Karpas-422 (cell line): Measurements from ENCODE around the gene MED26. TPM values are rescaled to one million over a fixed set of nuclear protein-coding genes. Genes with fewer than 3 reads are reported as not detected.
"Not testable (repeated sequence)": the region's sequence is repeated elsewhere in the genome, so short reads cannot be mapped to it uniquely, and the experiment has no call there.

Experiments
- DNase-seq: peaks from one replicate; pipeline ENCODE4 v3.0.0-alpha.2; 2015
- H2AFZ ChIP-seq: fragments of 200-600 bp; sonication (generic); 2 replicates; pipeline ENCODE4 v1.6.1; 2014; ENCODE audit warnings: antibody characterized with exemption, low read length, mixed read lengths
- H3K27ac ChIP-seq: fragments of 200-600 bp; sonication (generic); 2 replicates; pipeline ENCODE4 v1.5.1; 2014; ENCODE audit warnings: mild to moderate bottlenecking, low read length, moderate library complexity
- H3K27me3 ChIP-seq: fragments of 200-600 bp; sonication (generic); 2 replicates; pipeline ENCODE4 v1.6.1; 2014; ENCODE audit warnings: low read length, mixed read lengths
- H3K36me3 ChIP-seq: fragments of 200-600 bp; sonication (generic); 2 replicates; pipeline ENCODE4 v1.6.1; 2014; ENCODE audit warnings: low read length, mixed read lengths; ENCODE audit not compliant: insufficient read depth
- H3K4me1 ChIP-seq: fragments of 200-600 bp; sonication (generic); 2 replicates; pipeline ENCODE4 v1.6.1; 2014; ENCODE audit warnings: mild to moderate bottlenecking, low read length, mixed read lengths
- H3K4me2 ChIP-seq: fragments of 200-600 bp; sonication (generic); 2 replicates; pipeline ENCODE4 v1.6.1; 2014; ENCODE audit warnings: low read length, low read depth, mild to moderate bottlenecking; ENCODE audit not compliant: poor library complexity, severe bottlenecking
- H3K4me3 ChIP-seq: fragments of 200-600 bp; sonication (generic); 2 replicates; pipeline ENCODE4 v1.5.1; 2014; ENCODE audit warnings: mild to moderate bottlenecking, antibody characterized with exemption, low read length, mixed read lengths
- H3K79me2 ChIP-seq: fragments of 200-600 bp; sonication (generic); 2 replicates; pipeline ENCODE4 v1.6.1; 2014; ENCODE audit warnings: mild to moderate bottlenecking, low read length, mixed read lengths
- H3K9ac ChIP-seq: fragments of 200-600 bp; sonication (generic); 2 replicates; pipeline ENCODE4 v1.6.0; 2014; ENCODE audit warnings: low read length
- H3K9me2 ChIP-seq: fragments of 200-600 bp; sonication (generic), shearing (Covaris generic); replicated peaks from 2 replicates; pipeline ENCODE4 v1.6.0; 2014; ENCODE audit warnings: mild to moderate bottlenecking, low read length, moderate library complexity; ENCODE audit not compliant: insufficient read depth
- H3K9me3 ChIP-seq: fragments of 300-700, 200-600 bp; sonication (generic); 2 replicates; pipeline ENCODE4 v1.6.1; 2014; ENCODE audit warnings: low read length, mixed read lengths
- H4K20me1 ChIP-seq: fragments of 200-600 bp; sonication (generic); 2 replicates; pipeline ENCODE4 v1.6.1; 2014; ENCODE audit warnings: mild to moderate bottlenecking, antibody characterized with exemption, low read length, low read depth; ENCODE audit not compliant: insufficient read depth
- total RNA-seq: library from RNA; depleted of rRNA; stranded (reverse); fragments of >200 nt; shearing (Covaris generic); gene quantifications from 2 replicates; pipeline ENCODE4 v1.2.3, GENCODE V29; 2014; ENCODE audit warnings: low replicate concordance

MED26 gene
- total RNA-seq, 1 experiment from 2014 or later = 15.0 TPM

DNA sequence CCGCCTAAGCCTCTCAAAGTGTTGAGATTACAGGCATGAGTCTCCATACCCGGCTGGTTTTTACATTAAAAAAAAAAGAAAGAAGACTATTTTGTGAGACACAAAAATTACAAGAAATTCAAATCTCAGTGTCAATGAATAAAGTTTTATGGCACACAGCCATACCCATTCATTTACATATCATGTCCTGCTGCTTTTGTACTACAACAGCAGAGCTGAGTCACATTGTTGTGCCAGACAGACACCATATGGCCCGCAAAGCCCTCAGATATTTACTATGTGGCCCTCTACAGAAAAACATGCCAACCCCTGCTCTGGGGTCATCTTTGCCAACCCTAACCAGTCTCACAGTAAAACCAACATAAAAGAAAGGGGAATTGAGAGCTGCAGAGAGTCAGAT is 26.6 kb upstream of the MED26 start:
- H3K36me3 ChIP-seq = peaks cover 63% of the 10 kb centered on the region
- H3K27ac ChIP-seq = no peak overlapping the region
- H3K27me3 ChIP-seq = no peaks in the 10 kb centered on the region
- H3K9me2 ChIP-seq = no peaks in the 10 kb centered on the region
- peaks cover 63% of the 10 kb centered on the region for H3K79me2 ChIP-seq
- no peak overlapping the region for H3K9ac ChIP-seq
- H3K4me1 ChIP-seq = peaks cover 19% of the 10 kb centered on the region
- no peak overlapping the region for H3K4me3 ChIP-seq
- peaks cover 48% of the 10 kb centered on the region for H4K20me1 ChIP-seq
- H3K4me2 ChIP-seq = no peak overlapping the region
- no peak overlapping the region for H2AFZ ChIP-seq
- H3K9me3 ChIP-seq = no peaks in the 10 kb centered on the region
- peak; percentile 48 for DNase-seq

DNA sequence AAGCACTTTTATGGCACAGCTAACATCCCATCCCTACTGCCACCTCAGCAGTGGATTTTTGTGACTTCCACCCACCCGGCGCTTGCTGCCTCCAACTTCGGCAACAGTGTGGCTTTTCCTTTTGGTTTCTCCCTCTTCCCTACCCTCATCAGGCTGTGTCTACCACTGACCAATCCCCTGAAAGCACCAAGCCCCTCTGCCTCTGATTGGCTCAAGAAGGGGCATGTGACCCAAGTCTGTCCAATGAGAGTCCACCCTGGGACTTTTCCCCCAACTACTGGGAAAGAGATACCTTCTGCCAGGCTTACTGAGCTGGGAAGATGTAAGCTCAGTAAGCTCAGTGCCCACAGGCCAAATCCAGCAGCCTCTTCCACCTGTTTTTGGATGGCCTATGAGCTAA is 26.1 kb upstream of the MED26 start:
- Histone ChIP-seq H3K36me3 (peaks cover 63% of the 10 kb centered on the region), H3K4me1 (peaks cover 14% of the 10 kb centered on the region), H3K27ac (no peak overlapping the region), H2AFZ (no peak overlapping the region), H3K79me2 (peaks cover 58% of the 10 kb centered on the region), H4K20me1 (peaks cover 44% of the 10 kb centered on the region), H3K9me2 (no peaks in the 10 kb centered on the region), H3K9me3 (no peaks in the 10 kb centered on the region), H3K9ac (no peak overlapping the region), H3K4me2 (no peak overlapping the region), H3K27me3 (no peaks in the 10 kb centered on the region), H3K4me3 (no peak overlapping the region)
- no peak for DNase-seq

DNA sequence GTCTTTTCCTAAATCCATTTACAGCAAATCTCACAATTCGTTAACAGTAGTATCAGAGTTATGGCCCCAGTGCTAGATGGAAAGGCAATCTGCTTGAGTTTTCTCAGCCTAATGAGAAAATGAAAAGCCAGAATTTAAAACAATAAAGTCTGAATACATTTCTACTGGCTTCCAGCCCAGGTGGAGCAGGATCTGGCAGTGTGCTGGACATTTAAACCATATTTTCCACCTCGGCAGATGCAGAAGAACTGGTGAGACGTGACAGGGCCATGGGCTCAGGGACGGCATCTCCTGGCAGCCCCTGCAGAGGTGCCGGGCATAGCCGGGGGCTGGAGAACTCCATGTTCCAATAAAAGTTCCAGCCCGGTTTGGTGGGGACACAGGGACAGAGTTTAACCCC is 24.9 kb upstream of the MED26 start:
- no peak overlapping the region for H2AFZ ChIP-seq
- H3K4me3 ChIP-seq = no peak overlapping the region
- no peaks in the 10 kb centered on the region for H3K27me3 ChIP-seq
- no peak overlapping the region for H3K27ac ChIP-seq
- peaks cover 31% of the 10 kb centered on the region for H4K20me1 ChIP-seq
- no peaks in the 10 kb centered on the region for H3K9me2 ChIP-seq
- no peak overlapping the region for H3K4me2 ChIP-seq
- peaks cover 56% of the 10 kb centered on the region for H3K36me3 ChIP-seq
- peaks cover 5% of the 10 kb centered on the region; the same call in 1 of the 2 replicates for H3K4me1 ChIP-seq
- H3K9ac ChIP-seq = no peak overlapping the region
- DNase-seq = no peak
- peaks cover 46% of the 10 kb centered on the region for H3K79me2 ChIP-seq
- no peaks in the 10 kb centered on the region for H3K9me3 ChIP-seq

GRCh38 chr19:16651421-16652188 is 23.6 kb upstream of the MED26 start:
- peaks cover 19% of the 10 kb centered on the region; the same call in 1 of the 2 replicates for H4K20me1 ChIP-seq

GRCh38 chr19:16650821-16651220 is 22.8 kb upstream of the MED26 start:
- no peak overlapping the region for H2AFZ ChIP-seq
- no peaks in the 10 kb centered on the region for H3K27me3 ChIP-seq
- H4K20me1 ChIP-seq = peaks cover 16% of the 10 kb centered on the region; the same call in 1 of the 2 replicates
- peaks cover 44% of the 10 kb centered on the region for H3K79me2 ChIP-seq
- H3K9ac ChIP-seq = no peak overlapping the region
- no peak for DNase-seq
- H3K36me3 ChIP-seq = peaks cover 52% of the 10 kb centered on the region
- peaks cover 5% of the 10 kb centered on the region; the same call in 1 of the 2 replicates for H3K4me1 ChIP-seq
- no peaks in the 10 kb centered on the region for H3K9me3 ChIP-seq
- H3K27ac ChIP-seq = no peak overlapping the region
- H3K4me2 ChIP-seq = no peak overlapping the region
- H3K4me3 ChIP-seq = no peak overlapping the region
- no peaks in the 10 kb centered on the region for H3K9me2 ChIP-seq

More at GRCh38 chr19:16651421-16652188, 23.6 kb upstream of the MED26 start:
- DNase-seq, H3K4me1 ChIP-seq, H3K9me2 ChIP-seq, H2AFZ ChIP-seq, H3K4me3 ChIP-seq, H3K4me2 ChIP-seq, H3K9ac ChIP-seq, H3K9me3 ChIP-seq, H3K27ac ChIP-seq, H3K27me3 ChIP-seq: not testable (repeated sequence)
- peaks cover 52% of the 10 kb centered on the region for H3K36me3 ChIP-seq
- H3K79me2 ChIP-seq = peaks cover 44% of the 10 kb centered on the region

GRCh38 chr19:16649734-16650133 is 21.7 kb upstream of the MED26 start:
- H3K9me2 ChIP-seq = no peaks in the 10 kb centered on the region
- peaks cover 51% of the 10 kb centered on the region for H3K36me3 ChIP-seq
- DNase-seq = no peak
- no peak overlapping the region for H3K27ac ChIP-seq
- peaks cover 44% of the 10 kb centered on the region for H3K79me2 ChIP-seq
- H3K27me3 ChIP-seq = no peaks in the 10 kb centered on the region
- no peaks in the 10 kb centered on the region for H3K9me3 ChIP-seq
- H3K4me2 ChIP-seq = no peak overlapping the region
- H3K9ac ChIP-seq = no peak overlapping the region
- H2AFZ ChIP-seq = no peak overlapping the region
- no peaks in the 10 kb centered on the region for H3K4me1 ChIP-seq
- peaks cover 11% of the 10 kb centered on the region; the same call in 1 of the 2 replicates for H4K20me1 ChIP-seq
- no peak overlapping the region for H3K4me3 ChIP-seq

DNA sequence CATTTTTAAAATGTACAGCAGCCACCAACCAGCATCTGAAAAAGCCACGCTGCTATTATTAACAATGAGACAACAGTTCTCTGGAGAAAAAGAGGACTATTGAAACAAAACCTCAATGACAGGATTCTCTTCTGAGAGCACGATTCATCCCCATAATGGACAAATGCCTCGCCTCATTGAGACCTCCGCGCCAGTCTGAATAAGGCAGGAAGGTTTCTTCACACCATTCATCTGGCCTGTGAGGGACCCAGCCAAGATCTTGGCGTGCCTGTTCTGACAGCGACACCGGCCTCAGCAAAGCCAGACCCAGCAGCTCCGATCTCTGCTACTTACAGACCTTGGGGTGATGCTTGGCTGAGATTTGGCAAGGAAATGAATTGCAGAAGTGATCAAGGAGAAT is 17.1 kb upstream of the MED26 start:
- no peaks in the 10 kb centered on the region for H3K27me3 ChIP-seq
- H3K27ac ChIP-seq = no peak overlapping the region
- no peak overlapping the region for H3K9ac ChIP-seq
- no peaks in the 10 kb centered on the region for H3K9me2 ChIP-seq
- H3K9me3 ChIP-seq = no peaks in the 10 kb centered on the region
- peaks cover 54% of the 10 kb centered on the region for H3K79me2 ChIP-seq
- 0 out of 2 replicates have a peak, but pooled peaks cover 5% of the 10 kb centered on the region for H4K20me1 ChIP-seq
- DNase-seq = no peak
- H3K4me1 ChIP-seq = no peaks in the 10 kb centered on the region
- no peak overlapping the region for H3K4me3 ChIP-seq
- H3K36me3 ChIP-seq = peaks cover 42% of the 10 kb centered on the region
- H2AFZ ChIP-seq = no peak overlapping the region
- H3K4me2 ChIP-seq = no peak overlapping the region

- DNase-seq = no peak
- H3K36me3 ChIP-seq = peaks cover 41% of the 10 kb centered on the region
- peaks cover 11% of the 10 kb centered on the region for H3K4me1 ChIP-seq
- H3K27ac ChIP-seq = no peak overlapping the region
- no peaks in the 10 kb centered on the region for H3K9me2 ChIP-seq
- H3K4me3 ChIP-seq = no peak overlapping the region
- H3K9me3 ChIP-seq = no peaks in the 10 kb centered on the region
- H3K27me3 ChIP-seq = no peaks in the 10 kb centered on the region
- no peak overlapping the region for H3K4me2 ChIP-seq
- H3K79me2 ChIP-seq = peaks cover 61% of the 10 kb centered on the region
- no peak overlapping the region for H2AFZ ChIP-seq
- no peak overlapping the region for H3K9ac ChIP-seq
- 0 out of 2 replicates have a peak, but pooled peaks cover 5% of the 10 kb centered on the region for H4K20me1 ChIP-seq
Observed at GRCh38 chr19:16641695-16642094, 13.7 kb upstream of the MED26 start.
